HL-60 (cell line): ENCODE data around the gene APOC4.

Experiments
- POLR2AphosphoS5 ChIP-seq: IDR thresholded peaks from 2 replicates; pipeline ENCODE4 v1.6.1; 2012; ENCODE audit warnings: low read depth
- TF ChIP-seq, protein P1 (sequence below): IDR thresholded peaks from one replicate; pipeline ENCODE4 v1.5.1; 2011; ENCODE audit warnings: low read length, control low read depth, inconsistent platforms; ENCODE audit not compliant: insufficient read depth
- TF ChIP-seq, protein P2 (sequence below): IDR thresholded peaks from 2 replicates; pipeline ENCODE4 v1.6.1; 2012; ENCODE audit warnings: low read depth; ENCODE audit not compliant: insufficient replicate concordance

DNA sequence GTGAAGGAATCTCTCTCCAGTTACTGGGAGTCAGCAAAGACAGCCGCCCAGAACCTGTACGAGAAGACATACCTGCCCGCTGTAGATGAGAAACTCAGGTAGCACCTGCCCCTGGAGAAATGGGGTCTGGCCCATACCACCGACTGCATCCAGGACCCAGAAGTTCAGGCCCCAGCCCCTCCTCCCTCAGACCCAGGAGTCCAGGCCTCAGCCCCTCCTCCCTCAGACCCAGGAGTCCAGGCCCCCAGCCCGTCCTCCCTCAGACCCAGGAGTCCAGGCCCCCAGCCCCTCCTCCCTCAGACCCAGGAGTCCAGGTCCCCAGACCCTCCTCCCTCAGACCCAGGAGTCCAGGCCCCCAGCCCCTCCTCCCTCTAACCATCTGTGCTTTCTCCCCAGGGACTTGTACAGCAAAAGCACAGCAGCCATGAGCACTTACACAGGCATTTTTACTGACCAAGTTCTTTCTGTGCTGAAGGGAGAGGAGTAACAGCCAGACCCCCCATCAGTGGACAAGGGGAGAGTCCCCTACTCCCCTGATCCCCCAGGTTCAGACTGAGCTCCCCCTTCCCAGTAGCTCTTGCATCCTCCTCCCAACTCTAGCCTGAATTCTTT, 6.8 kb downstream of the APOC4 start:
- TF ChIP-seq, protein P1, sequence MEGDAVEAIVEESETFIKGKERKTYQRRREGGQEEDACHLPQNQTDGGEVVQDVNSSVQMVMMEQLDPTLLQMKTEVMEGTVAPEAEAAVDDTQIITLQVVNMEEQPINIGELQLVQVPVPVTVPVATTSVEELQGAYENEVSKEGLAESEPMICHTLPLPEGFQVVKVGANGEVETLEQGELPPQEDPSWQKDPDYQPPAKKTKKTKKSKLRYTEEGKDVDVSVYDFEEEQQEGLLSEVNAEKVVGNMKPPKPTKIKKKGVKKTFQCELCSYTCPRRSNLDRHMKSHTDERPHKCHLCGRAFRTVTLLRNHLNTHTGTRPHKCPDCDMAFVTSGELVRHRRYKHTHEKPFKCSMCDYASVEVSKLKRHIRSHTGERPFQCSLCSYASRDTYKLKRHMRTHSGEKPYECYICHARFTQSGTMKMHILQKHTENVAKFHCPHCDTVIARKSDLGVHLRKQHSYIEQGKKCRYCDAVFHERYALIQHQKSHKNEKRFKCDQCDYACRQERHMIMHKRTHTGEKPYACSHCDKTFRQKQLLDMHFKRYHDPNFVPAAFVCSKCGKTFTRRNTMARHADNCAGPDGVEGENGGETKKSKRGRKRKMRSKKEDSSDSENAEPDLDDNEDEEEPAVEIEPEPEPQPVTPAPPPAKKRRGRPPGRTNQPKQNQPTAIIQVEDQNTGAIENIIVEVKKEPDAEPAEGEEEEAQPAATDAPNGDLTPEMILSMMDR: no peak
- TF ChIP-seq, protein P2, sequence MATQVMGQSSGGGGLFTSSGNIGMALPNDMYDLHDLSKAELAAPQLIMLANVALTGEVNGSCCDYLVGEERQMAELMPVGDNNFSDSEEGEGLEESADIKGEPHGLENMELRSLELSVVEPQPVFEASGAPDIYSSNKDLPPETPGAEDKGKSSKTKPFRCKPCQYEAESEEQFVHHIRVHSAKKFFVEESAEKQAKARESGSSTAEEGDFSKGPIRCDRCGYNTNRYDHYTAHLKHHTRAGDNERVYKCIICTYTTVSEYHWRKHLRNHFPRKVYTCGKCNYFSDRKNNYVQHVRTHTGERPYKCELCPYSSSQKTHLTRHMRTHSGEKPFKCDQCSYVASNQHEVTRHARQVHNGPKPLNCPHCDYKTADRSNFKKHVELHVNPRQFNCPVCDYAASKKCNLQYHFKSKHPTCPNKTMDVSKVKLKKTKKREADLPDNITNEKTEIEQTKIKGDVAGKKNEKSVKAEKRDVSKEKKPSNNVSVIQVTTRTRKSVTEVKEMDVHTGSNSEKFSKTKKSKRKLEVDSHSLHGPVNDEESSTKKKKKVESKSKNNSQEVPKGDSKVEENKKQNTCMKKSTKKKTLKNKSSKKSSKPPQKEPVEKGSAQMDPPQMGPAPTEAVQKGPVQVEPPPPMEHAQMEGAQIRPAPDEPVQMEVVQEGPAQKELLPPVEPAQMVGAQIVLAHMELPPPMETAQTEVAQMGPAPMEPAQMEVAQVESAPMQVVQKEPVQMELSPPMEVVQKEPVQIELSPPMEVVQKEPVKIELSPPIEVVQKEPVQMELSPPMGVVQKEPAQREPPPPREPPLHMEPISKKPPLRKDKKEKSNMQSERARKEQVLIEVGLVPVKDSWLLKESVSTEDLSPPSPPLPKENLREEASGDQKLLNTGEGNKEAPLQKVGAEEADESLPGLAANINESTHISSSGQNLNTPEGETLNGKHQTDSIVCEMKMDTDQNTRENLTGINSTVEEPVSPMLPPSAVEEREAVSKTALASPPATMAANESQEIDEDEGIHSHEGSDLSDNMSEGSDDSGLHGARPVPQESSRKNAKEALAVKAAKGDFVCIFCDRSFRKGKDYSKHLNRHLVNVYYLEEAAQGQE: no peak
- TF ChIP-seq POLR2AphosphoS5: no peak
